OCI-LY1 (cell line): ENCODE data around the gene LIN28A.

Experiments used
- H2AFZ ChIP-seq: fragments of 200-600 bp; sonication (generic), shearing (Covaris generic); 2 replicates; pipeline ENCODE4 v1.6.0; 2014; ENCODE audit warnings: antibody characterized with exemption, mild to moderate bottlenecking, low read length
- H3F3A ChIP-seq: fragments of 200-600 bp; sonication (generic), shearing (Covaris generic); 2 replicates; pipeline ENCODE4 v1.6.0; 2014; ENCODE audit warnings: mild to moderate bottlenecking, antibody characterized with exemption, low read length, moderate library complexity; ENCODE audit not compliant: insufficient read depth
- H3K27ac ChIP-seq: fragments of 200-600 bp; sonication (generic); 2 replicates; pipeline ENCODE4 v1.5.1; 2014; ENCODE audit warnings: low read length, mixed run types, mild to moderate bottlenecking, low read depth; ENCODE audit not compliant: poor library complexity, severe bottlenecking
- H3K27me3 ChIP-seq: fragments of 200-600 bp; sonication (generic); 2 replicates; pipeline ENCODE4 v1.6.0; 2014; ENCODE audit warnings: antibody characterized with exemption, mild to moderate bottlenecking, low read length, moderate library complexity; ENCODE audit not compliant: insufficient read depth
- H3K36me3 ChIP-seq: fragments of 200-600 bp; sonication (generic); 2 replicates; pipeline ENCODE4 v1.6.1; 2014; ENCODE audit warnings: mild to moderate bottlenecking, antibody characterized with exemption, low read length, moderate library complexity, mixed read lengths; ENCODE audit not compliant: insufficient read depth
- H3K4me1 ChIP-seq: fragments of 200-600 bp; sonication (generic); 2 replicates; pipeline ENCODE4 v1.5.1; 2014; ENCODE audit warnings: mild to moderate bottlenecking, low read length, moderate library complexity; ENCODE audit not compliant: insufficient read depth, severe bottlenecking
- H3K4me2 ChIP-seq: fragments of 200-600 bp; sonication (generic), shearing (Covaris generic); 2 replicates; pipeline ENCODE4 v1.6.1; 2014; ENCODE audit warnings: low read length
- H3K4me3 ChIP-seq: fragments of 200-600 bp; sonication (generic); 2 replicates; pipeline ENCODE4 v1.5.1; 2014; ENCODE audit warnings: low read length, low read depth, mild to moderate bottlenecking, mixed read lengths; ENCODE audit not compliant: poor library complexity, severe bottlenecking
- H3K79me2 ChIP-seq: fragments of 200-600 bp; shearing (Covaris generic); 2 replicates; pipeline ENCODE4 v1.6.1; 2016; ENCODE audit warnings: mixed run types, low read length, mixed read lengths; ENCODE audit not compliant: insufficient read depth
- H3K9ac ChIP-seq: fragments of 200-600 bp; sonication (generic), shearing (Covaris generic); 2 replicates; pipeline ENCODE4 v1.6.1; 2014; ENCODE audit warnings: mild to moderate bottlenecking, low read length, mixed read lengths
- H3K9me2 ChIP-seq: fragments of 200-600 bp; sonication (generic), shearing (Covaris generic); 2 replicates; pipeline ENCODE4 v1.6.1; 2014; ENCODE audit warnings: low read depth, mild to moderate bottlenecking, low read length, mixed read lengths
- H3K9me3 ChIP-seq: fragments of 200-600 bp; shearing (Covaris generic); 2 replicates; pipeline ENCODE4 v1.6.1; 2014; ENCODE audit warnings: low read length, mixed read lengths
- H4K20me1 ChIP-seq: fragments of 200-600 bp; sonication (generic), shearing (Covaris generic); 2 replicates; pipeline ENCODE4 v1.6.0; 2016; ENCODE audit warnings: mild to moderate bottlenecking, low read length; ENCODE audit not compliant: insufficient read depth
- CTCF ChIP-seq: fragments of 200-600 bp; sonication (generic), shearing (Covaris generic); IDR thresholded peaks from 2 replicates; pipeline ENCODE4 v1.5.1; 2017; ENCODE audit warnings: mild to moderate bottlenecking, antibody characterized with exemption, low read length, moderate library complexity, mixed read lengths
- EZH2 ChIP-seq: fragments of 200-600 bp; sonication (generic), shearing (Covaris generic); IDR thresholded peaks from 2 replicates; pipeline ENCODE4 v1.8.0; 2017; ENCODE audit warnings: borderline replicate concordance, mixed run types, mild to moderate bottlenecking, antibody characterized with exemption, low read length, moderate library complexity, mixed read lengths

The LIN28A gene

GRCh38 chr1:26375081-26375480 lies 35.5 kb upstream of the LIN28A start:
- no peaks in the 10 kb centered on the region for H3K9me2 ChIP-seq
- no peaks in the 10 kb centered on the region for H3K27me3 ChIP-seq
- no peaks in the 10 kb centered on the region for H3K9me3 ChIP-seq
- H3K4me1 ChIP-seq, result no peaks in the 10 kb centered on the region
- no peak overlapping the region for H3K27ac ChIP-seq
- TF ChIP-seq EZH2 (no peak), CTCF (no peak)
- no peaks in the 10 kb centered on the region for H3K36me3 ChIP-seq
- no peaks in the 10 kb centered on the region for H3K79me2 ChIP-seq
- no peaks in the 10 kb centered on the region for H3F3A ChIP-seq
- H3K4me3 ChIP-seq, result no peak overlapping the region
- H3K9ac ChIP-seq, result no peak overlapping the region
- no peaks in the 10 kb centered on the region for H4K20me1 ChIP-seq
- no peak overlapping the region for H3K4me2 ChIP-seq
- H2AFZ ChIP-seq, result no peak overlapping the region

GRCh38 chr1:26376050-26376449 lies 34.6 kb upstream of the LIN28A start:
- H3F3A ChIP-seq, result no peaks in the 10 kb centered on the region
- H3K4me1 ChIP-seq, result no peaks in the 10 kb centered on the region
- no peak overlapping the region for H3K4me3 ChIP-seq
- no peaks in the 10 kb centered on the region for H4K20me1 ChIP-seq
- no peaks in the 10 kb centered on the region for H3K9me2 ChIP-seq
- no peaks in the 10 kb centered on the region for H3K27me3 ChIP-seq
- no peak for TF ChIP-seq EZH2
- TF ChIP-seq CTCF, result no peak
- no peaks in the 10 kb centered on the region for H3K9me3 ChIP-seq
- no peak overlapping the region for H3K27ac ChIP-seq
- H2AFZ ChIP-seq, result no peak overlapping the region
- H3K36me3 ChIP-seq, result no peaks in the 10 kb centered on the region
- no peak overlapping the region for H3K9ac ChIP-seq
- H3K4me2 ChIP-seq, result no peak overlapping the region
- H3K79me2 ChIP-seq, result no peaks in the 10 kb centered on the region

GRCh38 chr1:26378088-26378878 lies 32.3 kb upstream of the LIN28A start:
- Histone ChIP-seq H3K27ac (no peak overlapping the region), H3K27me3 (no peaks in the 10 kb centered on the region), H3K79me2 (no peaks in the 10 kb centered on the region), H2AFZ (no peak overlapping the region), H3K4me3 (no peak overlapping the region), H3K36me3 (no peaks in the 10 kb centered on the region), H3F3A (no peaks in the 10 kb centered on the region), H3K4me1 (no peaks in the 10 kb centered on the region), H3K9me2 (no peaks in the 10 kb centered on the region), H4K20me1 (no peaks in the 10 kb centered on the region), H3K9me3 (no peaks in the 10 kb centered on the region), H3K4me2 (no peak overlapping the region), H3K9ac (no peak overlapping the region)
- no peak for TF ChIP-seq EZH2

GRCh38 chr1:26378879-26379251 lies 31.8 kb upstream of the LIN28A start:
- H3K4me3 ChIP-seq, result no peak overlapping the region
- no peaks in the 10 kb centered on the region for H4K20me1 ChIP-seq
- H3K79me2 ChIP-seq, result no peaks in the 10 kb centered on the region
- H3K9ac ChIP-seq, result no peak overlapping the region
- H3K9me3 ChIP-seq, result no peaks in the 10 kb centered on the region
- no peaks in the 10 kb centered on the region for H3K27me3 ChIP-seq
- no peaks in the 10 kb centered on the region for H3K36me3 ChIP-seq
- H3F3A ChIP-seq, result no peaks in the 10 kb centered on the region
- no peak overlapping the region for H3K27ac ChIP-seq
- H3K4me1 ChIP-seq, result no peaks in the 10 kb centered on the region
- H3K9me2 ChIP-seq, result no peaks in the 10 kb centered on the region
- no peak for TF ChIP-seq CTCF
- TF ChIP-seq EZH2, result no peak
- no peak overlapping the region for H3K4me2 ChIP-seq
- H2AFZ ChIP-seq, result no peak overlapping the region
